Caki2 (cell line): Measurements from ENCODE around the gene GNPTG. TPM values are rescaled to one million over a fixed set of nuclear protein-coding genes. Genes with fewer than 3 reads are reported as not detected.
"Not testable (repeated sequence)": the region's sequence is repeated elsewhere in the genome, so short reads cannot be mapped to it uniquely, and the experiment has no call there.

Source experiments
- DNase-seq: peaks from one replicate; pipeline ENCODE4 v3.0.0-alpha.2; 2015; ENCODE audit warnings: low read depth
- in situ Hi-C: cut with HindIII; loops from 2 replicates; pipeline ENCODE4 v1.10.0; 2016; ENCODE audit warnings: low sequenced_read_pairs, low pct_unique_long_range_greater_than_20kb, mixed read lengths
- total RNA-seq: library from RNA; depleted of rRNA; stranded (reverse); fragments of >200 nt; shearing (Covaris generic); gene quantifications from 2 replicates; pipeline ENCODE4 v1.2.3, GENCODE V29; 2014; ENCODE audit warnings: low replicate concordance

The GNPTG gene
- total RNA-seq, 1 experiment from 2014 or later: 93.5 TPM

- in situ Hi-C loops: no loop called here
- no peak for DNase-seq
Observed at GRCh38 chr16:1316033-1316405, 35.7 kb upstream of the GNPTG start.

GRCh38 chr16:1317479-1318267, 34.1 kb upstream of the GNPTG start:
- in situ Hi-C loops: no loop called here
- no peak for DNase-seq

- in situ Hi-C loops: no loop called here
- DNase-seq: no peak
Observed at GRCh38 chr16:1318268-1318545, 33.5 kb upstream of the GNPTG start.

GRCh38 chr16:1319041-1319440, 32.7 kb upstream of the GNPTG start:
- no peak for DNase-seq
- in situ Hi-C loops: no loop called here

- DNase-seq: no peak
- in situ Hi-C loops: no loop called here
Observed at GRCh38 chr16:1320097-1320496, 31.6 kb upstream of the GNPTG start.

GRCh38 chr16:1320658-1321240, 31.0 kb upstream of the GNPTG start:
- no peak for DNase-seq
- in situ Hi-C loops: no loop called here

GRCh38 chr16:1322407-1322806, 29.3 kb upstream of the GNPTG start:
- in situ Hi-C loops: no loop called here
- DNase-seq: no peak

- in situ Hi-C loops: no loop called here
- DNase-seq: no peak
Observed at GRCh38 chr16:1323296-1324239, 28.2 kb upstream of the GNPTG start.

- in situ Hi-C loops: no loop called here
- DNase-seq: no peak
Observed at GRCh38 chr16:1324286-1324826, 27.4 kb upstream of the GNPTG start.

GRCh38 chr16:1325261-1325660, 26.5 kb upstream of the GNPTG start:
- DNase-seq: no peak
- in situ Hi-C loops: no loop called here

GRCh38 chr16:1325673-1326371, 25.9 kb upstream of the GNPTG start:
- in situ Hi-C loops: no loop called here
- DNase-seq: no peak

- in situ Hi-C loops: no loop called here
- no peak for DNase-seq
Observed at GRCh38 chr16:1326391-1326790, 25.3 kb upstream of the GNPTG start.

- DNase-seq: no peak
- in situ Hi-C loops: no loop called here
Observed at GRCh38 chr16:1326946-1327618, 24.6 kb upstream of the GNPTG start.

GRCh38 chr16:1327619-1327947, 24.1 kb upstream of the GNPTG start:
- in situ Hi-C loops: no loop called here

GRCh38 chr16:1328136-1328535, 23.6 kb upstream of the GNPTG start:
- in situ Hi-C loops, DNase-seq: not testable (repeated sequence)

More at GRCh38 chr16:1327619-1327947, 24.1 kb upstream of the GNPTG start:
- no peak for DNase-seq

GRCh38 chr16:1328961-1329360, 22.8 kb upstream of the GNPTG start:
- DNase-seq, in situ Hi-C loops: not testable (repeated sequence)

- in situ Hi-C loops: no loop called here
- DNase-seq: no peak
Observed at GRCh38 chr16:1330260-1330914, 21.3 kb upstream of the GNPTG start.
